HCT116 (cell line): ENCODE measurements around the gene MEGF10. TPM values are rescaled to one million over a fixed set of nuclear protein-coding genes. Genes with fewer than 3 reads are reported as not detected.

Experiments used
- ATAC-seq: fragments of 200-7000 bp; cut with Tn5 transposase; 2 replicates; pipeline ENCODE4 v1.9.1; 2020; ENCODE audit warnings: mild to moderate bottlenecking, moderate library complexity
- BruUV-seq: library from RNA; stranded (reverse); fragments of 400-500 nt; replicated peaks from 2 replicates; lab custom pipeline; 2021; lab: Mats Ljungman, UMichigan
- CTCF ChIA-PET: fragments of 300-600 bp; sonication (Branson Sonifier 250); formaldehyde crosslinking; loops from one replicate; lab custom pipeline; 2021; ENCODE audit warnings: antibody characterized with exemption; lab: Charles Lee
- POLR2A ChIA-PET: fragments of 300-600, 350-600 bp; sonication (Branson Sonifier 250); formaldehyde crosslinking; loops from one replicate; lab custom pipeline; 2021; ENCODE audit warnings: antibody characterized with exemption; lab: Charles Lee
- RAD21 ChIA-PET, 2 experiments: fragments of 300-600 bp; sonication (Branson Sonifier 250); formaldehyde crosslinking; loops; one replicate each; lab custom pipeline; 2023; ENCODE audit warnings: low total read pairs in 2 of 2; ENCODE audit not compliant: uncharacterized antibody in 2 of 2, unreplicated experiment in 2 of 2, low non-redundant PET in 1 of 2; lab: Charles Lee
- DNase-seq: peaks from one replicate; pipeline ENCODE4 v3.0.0-alpha.2; 2010; ENCODE audit warnings: low read depth, low spot score
- H2AFZ ChIP-seq: fragments of 200-600 bp; shearing (Covaris generic), sonication (generic); 2 replicates; pipeline ENCODE4 v1.6.1; 2017; ENCODE audit warnings: low read depth, mixed run types, mixed read lengths, antibody characterized with exemption, low read length; ENCODE audit not compliant: poor library complexity, severe bottlenecking
- H3K27ac ChIP-seq: 2 replicates; pipeline ENCODE4 v1.5.1; 2012; ENCODE audit warnings: low read depth, low read length
- H3K27me3 ChIP-seq: fragments of 200-600 bp; sonication (generic); 2 replicates; pipeline ENCODE4 v1.6.1; 2016; ENCODE audit warnings: mixed run types, low read length, mixed read lengths; ENCODE audit not compliant: insufficient read depth
- H3K36me3 ChIP-seq, 2 experiments: fragments of 200-500 bp in 1 of 2; fragments of 200-600 bp in 1 of 2; sonication (Bioruptor generic) in 1 of 2; sonication (generic) in 1 of 2; 2 replicates each; pipeline versions ENCODE4 v1.5.1 to v1.6.1; 2014 to 2016; ENCODE audit warnings: low read length in 2 of 2, inconsistent platforms in 1 of 2, mixed read lengths in 1 of 2, mixed run types in 1 of 2; ENCODE audit not compliant: insufficient read depth in 2 of 2, control insufficient read depth in 1 of 2
- H3K4me1 ChIP-seq, 2 experiments: fragments of 200-600 bp in 1 of 2; sonication (generic) in 1 of 2; 2 replicates each; pipeline versions ENCODE4 v1.5.1 to v1.6.1; 2012 to 2017; ENCODE audit warnings: low read length in 2 of 2, inconsistent platforms in 1 of 2, mild to moderate bottlenecking in 1 of 2, mixed read lengths in 1 of 2, mixed run types in 1 of 2, moderate library complexity in 1 of 2; ENCODE audit not compliant: insufficient read depth in 2 of 2, control insufficient read depth in 1 of 2
- H3K4me2 ChIP-seq: fragments of 200-600 bp; sonication (generic); 2 replicates; pipeline ENCODE4 v1.6.1; 2017; ENCODE audit warnings: mixed run types, low read length, mixed read lengths
- H3K4me3 ChIP-seq, 2 experiments: fragments of 200-600 bp in 1 of 2; sonication (generic) in 1 of 2; replicated peaks in 1 of 2; 2 replicates each; pipeline ENCODE4 v1.5.1; 2011 to 2016; ENCODE audit warnings: low read length in 2 of 2, control low read depth in 1 of 2, low read depth in 1 of 2, mild to moderate bottlenecking in 1 of 2, mixed read lengths in 1 of 2, mixed run types in 1 of 2
- H3K79me2 ChIP-seq: fragments of 200-600 bp; sonication (generic); 2 replicates; pipeline ENCODE4 v1.6.1; 2017; ENCODE audit warnings: mild to moderate bottlenecking, mixed run types, low read length, moderate library complexity, mixed read lengths; ENCODE audit not compliant: insufficient read depth
- H3K9ac ChIP-seq: fragments of 200-600 bp; sonication (generic); 2 replicates; pipeline ENCODE4 v1.6.1; 2016; ENCODE audit warnings: low read length, mixed read lengths
- H3K9me2 ChIP-seq: fragments of 200-600 bp; sonication (generic), shearing (Covaris generic); 2 replicates; pipeline ENCODE4 v1.6.1; 2017; ENCODE audit warnings: mixed run types, mild to moderate bottlenecking, moderate library complexity; ENCODE audit not compliant: insufficient read depth
- H3K9me3 ChIP-seq, 2 experiments: fragments of 200-500 bp in 1 of 2; fragments of 200-600 bp in 1 of 2; sonication (Bioruptor generic) in 1 of 2; sonication (generic) in 1 of 2; 2 replicates each; pipeline ENCODE4 v1.6.1; 2014 to 2017; ENCODE audit warnings: low read length in 2 of 2, mixed read lengths in 2 of 2, inconsistent platforms in 1 of 2, low read depth in 1 of 2, mild to moderate bottlenecking in 1 of 2, mixed run types in 1 of 2, moderate library complexity in 1 of 2; ENCODE audit not compliant: control insufficient read depth in 1 of 2, insufficient read depth in 1 of 2
- H4K20me1 ChIP-seq: fragments of 200-600 bp; sonication (generic), shearing (Covaris generic); 2 replicates; pipeline ENCODE4 v1.6.1; 2017; ENCODE audit warnings: mixed run types, mild to moderate bottlenecking, moderate library complexity; ENCODE audit not compliant: insufficient read depth
- ATF3 ChIP-seq: IDR thresholded peaks from 2 replicates; pipeline ENCODE4 v1.6.1; 2012
- CEBPB ChIP-seq: IDR thresholded peaks from 2 replicates; pipeline ENCODE4 v1.6.1; 2012; ENCODE audit warnings: low read depth
- EGR1 ChIP-seq: IDR thresholded peaks from 2 replicates; pipeline ENCODE4 v1.6.1; 2012; ENCODE audit warnings: low read depth
- EZH2 ChIP-seq: fragments of 200-600 bp; sonication (generic); IDR thresholded peaks from 2 replicates; pipeline ENCODE4 v1.6.1; 2017; ENCODE audit warnings: antibody characterized with exemption, mixed run types
- EZH2phosphoT487 ChIP-seq: fragments of 200-600 bp; IDR thresholded peaks from 2 replicates; pipeline ENCODE4 v1.6.1; 2018; ENCODE audit warnings: antibody characterized with exemption, borderline replicate concordance
- FOSL1 ChIP-seq: IDR thresholded peaks from 2 replicates; pipeline ENCODE4 v1.6.1; 2012; ENCODE audit warnings: low read depth
- JUND ChIP-seq: IDR thresholded peaks from 2 replicates; pipeline ENCODE4 v1.6.1; 2012
- POLR2A ChIP-seq: IDR thresholded peaks from 2 replicates; pipeline ENCODE4 v1.7.0; 2011; ENCODE audit warnings: borderline replicate concordance; ENCODE audit not compliant: insufficient read depth, insufficient read length; ENCODE audit errors: extremely low read depth
- REST ChIP-seq: IDR thresholded peaks from 2 replicates; pipeline ENCODE4 v1.6.1; 2012; ENCODE audit warnings: low read depth
- SP1 ChIP-seq: IDR thresholded peaks from 2 replicates; pipeline ENCODE4 v1.6.1; 2012; ENCODE audit warnings: low read depth
- TCF7L2 ChIP-seq: IDR thresholded peaks from 2 replicates; pipeline ENCODE4 v1.7.0; 2011; ENCODE audit warnings: borderline replicate concordance, inconsistent platforms; ENCODE audit not compliant: insufficient read depth, insufficient read length; ENCODE audit errors: extremely low read depth
- YY1 ChIP-seq: IDR thresholded peaks from 2 replicates; pipeline ENCODE4 v1.6.1; 2011; ENCODE audit warnings: low read length, low read depth, moderate library complexity, mild to moderate bottlenecking; ENCODE audit not compliant: insufficient replicate concordance; ENCODE audit errors: extremely low read depth
- ZNF274 ChIP-seq: fragments of 200-500 bp; sonication (Bioruptor generic); IDR thresholded peaks from 2 replicates; pipeline ENCODE4 v1.6.1; 2014; ENCODE audit warnings: mild to moderate bottlenecking, low read depth, low read length, inconsistent platforms
- intact Hi-C: fragments of 100-400 bp; cut with micrococcal nuclease; formaldehyde crosslinking; loops from 2 replicates; pipeline ENCODE4 v1.10.0; 2022
- total RNA-seq: library from RNA; stranded (reverse); gene quantifications from one replicate; pipeline ENCODE4 v1.2.1, GENCODE V29; 2021; ENCODE audit not compliant: unreplicated experiment
- TF ChIP-seq, protein P1 (sequence below): IDR thresholded peaks from 2 replicates; pipeline ENCODE4 v1.6.1; 2011; ENCODE audit warnings: mild to moderate bottlenecking, low read length, moderate library complexity; ENCODE audit not compliant: insufficient replicate concordance; ENCODE audit errors: extremely low read depth

The MEGF10 gene
- total RNA-seq, 1 experiment from 2014 or later = 0.02 TPM

- no peak for DNase-seq
- no peak overlapping the region for H3K27ac ChIP-seq
- BruUV-seq = no TSS peak
- H3K27me3 ChIP-seq = no peaks in the 10 kb centered on the region
- H3K79me2 ChIP-seq = no peaks in the 10 kb centered on the region
- no peak overlapping the region for H2AFZ ChIP-seq
- H3K9me3 ChIP-seq = no peaks in the 10 kb centered on the region
- intact Hi-C loops = no loop called here
- H4K20me1 ChIP-seq = no peaks in the 10 kb centered on the region
- H3K4me1 ChIP-seq = peaks cover 0 to 5% of the 10 kb centered on the region in 2 experiments; a peak in 1 of 4 replicates
- no peak for TF ChIP-seq YY1
- no peak for TF ChIP-seq EGR1
- no peak for TF ChIP-seq FOSL1
- no peak for TF ChIP-seq ATF3
- no peak for TF ChIP-seq EZH2phosphoT487
- TF ChIP-seq, all 23 proteins: peak for 0
- ChIA-PET CTCF (no interaction called here), POLR2A (no interaction called here), RAD21 (no interaction called here)
- H3K4me2 ChIP-seq = no peak overlapping the region
- no peak overlapping the region for H3K4me3 ChIP-seq
- H3K9ac ChIP-seq = no peak overlapping the region
- ATAC-seq = no peak
- no peaks in the 10 kb centered on the region for H3K9me2 ChIP-seq
- H3K36me3 ChIP-seq = no peaks in the 10 kb centered on the region
Measured at GRCh38 chr5:127295454-127295853, 4.9 kb downstream of the MEGF10 start.

- ChIA-PET RAD21 (no interaction called here), POLR2A (no interaction called here), CTCF (interaction anchor here (1.5 kb wide), 1 partner anchor 196 kb away, joined by 4 read pairs; no protein-coding TSS in a partner anchor)
- ATAC-seq = no peak; the same call in 1 of the 2 replicates
- H3K27ac ChIP-seq = no peak overlapping the region
- peaks cover 0 to 5% of the 10 kb centered on the region in 2 experiments; a peak in 1 of 4 replicates for H3K4me1 ChIP-seq
- no peak overlapping the region for H3K9ac ChIP-seq
- no peaks in the 10 kb centered on the region for H3K79me2 ChIP-seq
- no peaks in the 10 kb centered on the region for H3K36me3 ChIP-seq
- no peaks in the 10 kb centered on the region for H4K20me1 ChIP-seq
- H3K4me2 ChIP-seq = no peak overlapping the region
- DNase-seq = no peak
- H3K9me3 ChIP-seq = no peaks in the 10 kb centered on the region
- TF ChIP-seq, protein P1, sequence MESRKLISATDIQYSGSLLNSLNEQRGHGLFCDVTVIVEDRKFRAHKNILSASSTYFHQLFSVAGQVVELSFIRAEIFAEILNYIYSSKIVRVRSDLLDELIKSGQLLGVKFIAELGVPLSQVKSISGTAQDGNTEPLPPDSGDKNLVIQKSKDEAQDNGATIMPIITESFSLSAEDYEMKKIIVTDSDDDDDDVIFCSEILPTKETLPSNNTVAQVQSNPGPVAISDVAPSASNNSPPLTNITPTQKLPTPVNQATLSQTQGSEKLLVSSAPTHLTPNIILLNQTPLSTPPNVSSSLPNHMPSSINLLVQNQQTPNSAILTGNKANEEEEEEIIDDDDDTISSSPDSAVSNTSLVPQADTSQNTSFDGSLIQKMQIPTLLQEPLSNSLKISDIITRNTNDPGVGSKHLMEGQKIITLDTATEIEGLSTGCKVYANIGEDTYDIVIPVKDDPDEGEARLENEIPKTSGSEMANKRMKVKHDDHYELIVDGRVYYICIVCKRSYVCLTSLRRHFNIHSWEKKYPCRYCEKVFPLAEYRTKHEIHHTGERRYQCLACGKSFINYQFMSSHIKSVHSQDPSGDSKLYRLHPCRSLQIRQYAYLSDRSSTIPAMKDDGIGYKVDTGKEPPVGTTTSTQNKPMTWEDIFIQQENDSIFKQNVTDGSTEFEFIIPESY = no peak
- no peak for TF ChIP-seq POLR2A
- TF ChIP-seq JUND = peak; percentile 18; the same call in 1 of the 2 replicates
- no peak for TF ChIP-seq REST
- TF ChIP-seq TCF7L2 = no peak
- no peak for TF ChIP-seq CEBPB
- TF ChIP-seq ZNF274 = no peak
- TF ChIP-seq EGR1 = no peak
- peak; percentile 62; the same call in 1 of the 2 replicates for TF ChIP-seq FOSL1
- no peak for TF ChIP-seq SP1
- TF ChIP-seq EZH2 = no peak
- H3K27me3 ChIP-seq = no peaks in the 10 kb centered on the region
- H2AFZ ChIP-seq = no peak overlapping the region
- no TSS peak for BruUV-seq
- H3K4me3 ChIP-seq = no peak overlapping the region
- H3K9me2 ChIP-seq = no peaks in the 10 kb centered on the region
- intact Hi-C loops = no loop called here
Measured at GRCh38 chr5:127296321-127296720, 5.7 kb downstream of the MEGF10 start.
